SW480 (cell line): ENCODE data around the gene RNLS.

Experiments
- DNase-seq: peaks from one replicate; pipeline ENCODE4 v3.0.0-alpha.2; 2016; ENCODE audit warnings: low spot score

The RNLS gene

DNA sequence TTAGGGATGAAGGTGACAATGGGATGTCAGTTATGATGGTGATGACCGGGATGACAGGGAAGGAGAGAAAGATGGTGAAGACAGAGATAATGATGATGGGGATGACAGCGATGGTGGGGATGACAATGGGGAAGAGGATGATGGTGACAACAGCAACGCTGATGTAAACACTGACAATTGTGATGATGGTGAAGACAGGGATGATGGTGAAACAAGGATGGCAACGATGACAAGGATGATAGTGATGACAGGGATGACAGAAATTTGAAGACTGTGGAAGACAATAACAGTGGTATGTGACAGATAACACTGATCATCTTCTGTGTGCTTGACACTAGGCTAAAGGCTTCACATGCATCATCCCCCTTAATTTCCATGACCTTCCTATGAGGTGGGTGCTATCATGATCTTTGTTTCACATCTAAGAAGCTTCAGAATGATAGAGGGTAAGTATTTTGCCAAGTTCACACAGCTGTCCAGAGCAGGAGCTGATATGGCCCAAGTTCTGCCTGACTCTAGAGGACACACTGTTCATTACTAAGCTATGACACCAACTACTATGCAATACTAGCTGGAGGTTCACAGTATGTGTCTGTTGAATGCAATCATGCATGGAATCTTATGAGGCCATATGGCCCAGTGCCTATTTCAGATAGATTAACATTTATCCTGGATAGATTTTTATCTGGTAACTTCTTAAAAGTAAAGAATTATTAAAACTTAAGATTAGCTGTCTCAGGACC is 105.6 kb downstream of the RNLS start:
- no peak for DNase-seq

DNA sequence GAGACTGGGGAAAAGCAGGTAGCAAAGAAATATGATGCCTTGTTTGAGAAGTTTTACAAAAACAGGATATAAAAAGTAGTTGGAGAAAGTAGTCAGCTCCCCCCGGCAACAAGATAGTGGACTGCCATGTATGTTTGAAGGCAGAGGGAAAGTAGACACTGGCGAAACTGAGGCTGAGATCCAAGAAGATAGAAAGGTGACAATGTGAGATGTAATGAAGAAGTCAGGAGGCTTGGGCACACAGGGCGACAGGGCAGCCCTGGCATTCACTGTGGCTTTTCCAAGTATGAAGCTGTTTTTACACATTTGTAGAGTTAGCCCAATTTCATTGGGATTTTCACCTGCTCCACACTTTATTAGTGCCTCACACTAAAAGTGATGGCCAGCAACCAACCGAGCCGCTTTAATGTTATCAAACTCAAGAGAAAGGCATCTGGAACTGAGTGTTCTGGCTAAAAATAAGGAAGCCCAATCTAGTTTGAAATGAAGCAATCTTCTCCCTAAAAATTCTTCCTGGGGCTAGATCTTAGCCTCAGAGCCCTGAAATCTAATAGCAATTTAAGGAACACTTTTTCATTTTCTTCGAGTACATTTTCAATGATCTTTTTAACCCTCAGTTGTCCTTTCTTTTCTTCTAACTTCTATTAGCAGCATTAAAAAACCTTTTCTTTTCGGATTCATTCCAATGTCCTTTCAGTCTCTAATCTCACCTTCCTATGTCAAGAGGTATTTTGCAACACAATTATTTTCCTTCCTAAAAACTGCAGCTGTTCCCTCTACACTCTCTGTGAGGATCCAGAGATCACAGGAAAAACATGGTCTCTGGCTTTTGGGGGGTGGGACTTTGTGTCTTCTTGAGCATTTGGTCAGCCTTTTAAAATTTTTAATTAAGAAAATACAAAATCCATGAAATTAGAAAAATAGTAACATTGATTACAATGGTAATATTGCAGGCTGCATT is 108.0 kb downstream of the RNLS start:
- no peak for DNase-seq

DNA sequence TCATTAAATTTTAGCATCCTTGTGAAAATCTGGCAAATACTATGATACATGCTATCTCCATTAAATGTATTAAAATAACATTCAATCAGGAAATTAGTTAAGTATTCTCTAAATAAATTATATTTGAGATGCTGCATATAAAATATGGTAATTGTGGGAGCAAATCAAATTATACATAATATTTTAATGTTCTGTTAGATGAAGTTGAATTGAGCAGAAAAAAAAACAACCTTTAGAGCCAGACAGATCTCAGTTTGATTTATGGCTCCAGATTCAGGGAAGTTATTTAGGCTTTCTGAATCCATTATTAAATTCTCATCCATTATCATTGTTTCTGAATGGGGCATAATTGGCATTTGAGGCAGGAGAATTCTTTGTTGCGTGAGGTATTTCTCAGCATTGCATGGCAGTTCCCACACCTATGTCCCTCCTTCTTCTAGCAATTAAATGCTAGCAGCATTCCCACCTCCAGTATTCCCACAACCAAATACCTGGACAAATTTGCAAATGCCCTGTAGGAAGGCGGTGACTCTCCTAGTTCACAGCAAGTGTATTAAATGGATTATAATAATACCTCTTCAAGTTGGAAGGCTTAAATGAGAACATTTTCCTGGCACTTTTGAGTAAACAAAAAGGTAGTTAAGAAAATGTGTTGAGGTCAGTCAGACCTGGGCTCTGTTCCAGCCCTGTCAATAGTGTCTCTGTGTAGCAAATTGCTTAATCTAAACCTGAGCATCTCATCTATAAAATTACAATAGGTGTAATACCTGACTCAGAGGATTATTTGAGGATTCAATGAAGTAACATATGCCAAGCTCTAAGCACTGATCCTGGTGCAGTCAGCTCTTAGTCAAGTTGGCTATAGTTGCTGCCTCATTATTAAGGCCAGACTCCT is 108.9 kb downstream of the RNLS start:
- no peak for DNase-seq

DNA sequence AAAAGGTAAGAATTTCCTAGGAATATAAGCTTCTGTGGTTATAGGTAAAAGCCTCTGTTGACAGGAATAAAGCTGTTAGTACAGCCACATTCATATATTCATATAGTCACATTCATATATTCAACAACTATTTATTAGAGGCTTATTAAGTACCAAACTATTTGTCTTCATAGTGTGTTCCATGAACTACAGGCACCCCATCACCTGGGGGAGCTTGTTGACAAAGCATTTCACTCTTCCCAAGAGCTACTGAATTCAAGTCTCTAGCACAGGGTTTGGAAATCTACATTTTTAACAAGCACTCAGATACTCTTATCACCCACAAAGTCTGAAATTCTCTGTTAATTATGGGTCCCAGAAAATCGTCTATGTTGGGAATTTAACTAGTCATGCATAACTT is 110.6 kb downstream of the RNLS start:
- no peak for DNase-seq

DNA sequence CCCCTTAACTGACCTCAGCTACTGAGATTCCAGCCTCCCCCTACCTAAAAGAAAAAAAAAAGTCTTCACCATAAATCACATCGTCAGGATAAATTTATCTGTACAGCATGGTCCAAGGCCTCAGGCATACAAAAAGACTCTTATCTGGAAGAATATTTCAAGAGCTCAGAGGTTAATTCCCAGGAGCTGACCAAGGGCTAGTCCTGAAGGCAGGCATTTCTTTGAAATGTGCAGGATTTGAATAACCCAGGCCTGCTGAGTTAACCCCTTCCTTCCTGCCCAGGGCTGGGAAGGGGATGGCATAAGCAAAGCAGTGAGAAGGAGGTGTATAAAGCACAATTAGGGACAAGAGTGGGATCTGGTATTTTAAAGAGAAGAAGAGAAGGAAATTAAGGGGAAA is 111.2 kb downstream of the RNLS start:
- no peak for DNase-seq

DNA sequence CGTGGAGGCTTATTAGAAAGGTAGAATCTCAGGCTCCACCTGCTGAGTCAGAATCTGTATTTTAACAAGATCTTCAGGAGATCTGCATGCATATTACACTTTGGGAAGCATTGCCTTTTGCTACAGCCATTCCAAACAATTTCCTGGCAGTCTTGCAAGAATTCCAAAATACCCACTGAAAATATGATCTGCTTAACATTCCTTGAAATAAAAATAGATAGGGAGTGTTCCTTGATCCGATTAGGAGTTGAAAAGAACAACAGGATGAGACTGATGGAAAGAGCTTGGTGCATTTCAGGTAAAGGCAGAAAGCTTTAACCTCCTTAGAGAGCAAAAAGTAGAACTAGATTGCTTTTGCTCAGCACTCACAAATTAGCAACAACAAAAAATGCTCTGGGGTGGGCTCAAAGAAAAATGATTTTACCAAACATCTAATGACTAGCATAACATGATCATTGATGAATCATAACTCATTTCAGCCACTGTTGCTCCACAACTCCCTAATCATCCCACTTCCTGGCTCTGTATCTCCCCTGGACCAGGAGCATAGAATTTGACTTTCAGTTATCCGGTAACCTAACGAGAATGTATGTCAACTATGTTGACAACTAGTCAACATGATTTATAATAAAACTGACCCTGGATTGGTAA is 115.2 kb downstream of the RNLS start:
- no peak for DNase-seq

DNA sequence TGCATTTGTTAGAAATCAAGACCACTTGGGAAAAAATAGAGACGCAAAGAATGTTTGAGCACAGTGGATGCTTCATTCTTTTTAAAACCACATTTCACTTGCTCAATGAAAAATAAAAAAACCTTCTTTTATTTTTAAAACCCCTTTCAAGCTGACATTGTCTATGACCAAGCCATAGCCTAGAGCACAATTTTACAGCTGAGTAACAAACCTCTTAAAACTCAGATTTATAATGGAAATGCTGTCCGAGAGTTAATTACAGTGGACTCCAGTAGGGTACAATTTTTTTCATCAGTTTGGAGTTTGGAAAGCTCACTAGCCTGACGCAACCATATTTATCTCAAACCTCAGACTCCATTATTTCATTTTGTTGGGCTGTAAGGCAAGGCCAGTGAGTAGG is 116.3 kb downstream of the RNLS start:
- no peak for DNase-seq

DNA sequence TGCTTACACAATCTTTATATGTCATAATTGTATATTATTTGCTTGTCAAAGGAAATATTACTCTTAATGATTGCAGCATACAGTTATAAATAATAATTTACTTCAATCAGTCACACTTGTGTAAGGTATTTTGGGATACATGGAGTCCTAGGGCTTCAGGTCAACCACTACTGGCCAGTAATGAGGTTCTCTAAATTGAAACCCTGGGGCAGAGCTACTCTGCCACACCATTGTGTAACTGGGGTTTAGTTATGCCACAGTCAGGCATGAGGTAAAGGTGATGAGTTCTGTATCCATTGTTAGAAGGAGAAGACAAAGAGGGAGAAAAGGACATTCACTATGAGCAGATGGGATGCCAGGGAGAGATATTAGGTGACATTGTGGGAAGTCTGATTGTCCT is 117.4 kb downstream of the RNLS start:
- DNase-seq: no peak

DNA sequence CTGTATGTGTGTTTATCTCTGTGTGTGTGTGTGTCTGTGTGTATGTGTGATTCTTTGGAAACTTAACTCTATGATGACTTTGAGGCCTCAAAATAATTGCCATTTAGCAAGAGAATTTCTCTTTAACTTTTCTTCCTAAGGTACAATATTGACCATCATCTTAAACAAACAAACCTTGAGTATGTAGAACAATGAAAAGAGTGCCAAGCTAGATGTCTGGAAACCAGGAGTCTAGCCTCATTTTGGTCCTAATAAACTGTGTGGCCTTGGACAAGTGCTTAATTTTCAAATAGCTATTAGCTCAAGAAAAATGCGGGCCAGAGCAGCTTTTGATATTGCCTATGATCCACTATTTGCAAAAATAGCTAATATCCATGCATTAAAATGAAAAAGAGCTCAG is 119.3 kb downstream of the RNLS start:
- no peak for DNase-seq

DNA sequence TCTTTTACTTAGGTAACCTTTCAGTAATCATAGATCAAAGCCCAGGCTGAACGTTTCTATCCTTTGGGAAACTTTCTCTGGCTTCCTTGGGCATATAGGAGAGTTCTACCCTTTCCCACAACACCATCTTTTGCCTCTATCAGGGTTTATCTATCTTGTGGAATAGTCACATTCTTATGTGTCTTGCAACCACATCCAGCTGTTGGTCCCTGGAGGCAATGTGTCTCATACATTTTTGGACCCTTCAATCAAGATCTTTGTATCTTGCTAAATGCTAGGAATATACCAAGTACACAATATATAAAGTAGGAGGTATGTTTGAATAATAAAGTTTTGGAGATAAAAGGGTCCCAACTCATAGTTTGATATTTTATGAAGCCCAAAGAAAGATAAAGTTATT is 121.7 kb downstream of the RNLS start:
- DNase-seq: no peak

DNA sequence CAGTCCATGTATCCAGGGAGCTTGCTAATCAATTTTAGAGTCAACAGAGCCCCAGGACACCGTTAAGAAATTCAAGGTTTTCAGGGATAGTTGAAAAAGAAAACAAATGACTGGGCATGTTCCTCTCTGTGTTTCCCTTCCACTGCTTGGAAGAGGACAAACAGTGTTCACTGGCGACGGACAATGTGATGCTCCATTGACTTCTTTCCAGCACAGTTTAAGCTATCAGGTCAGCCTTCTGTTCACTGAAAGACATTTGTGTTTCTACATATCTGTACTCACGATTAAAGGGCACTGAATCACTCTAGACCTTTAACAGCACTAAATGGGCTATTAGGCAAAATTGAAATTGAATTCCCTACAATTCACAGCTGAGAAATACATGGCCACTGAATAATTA is 123.6 kb downstream of the RNLS start:
- DNase-seq: no peak

DNA sequence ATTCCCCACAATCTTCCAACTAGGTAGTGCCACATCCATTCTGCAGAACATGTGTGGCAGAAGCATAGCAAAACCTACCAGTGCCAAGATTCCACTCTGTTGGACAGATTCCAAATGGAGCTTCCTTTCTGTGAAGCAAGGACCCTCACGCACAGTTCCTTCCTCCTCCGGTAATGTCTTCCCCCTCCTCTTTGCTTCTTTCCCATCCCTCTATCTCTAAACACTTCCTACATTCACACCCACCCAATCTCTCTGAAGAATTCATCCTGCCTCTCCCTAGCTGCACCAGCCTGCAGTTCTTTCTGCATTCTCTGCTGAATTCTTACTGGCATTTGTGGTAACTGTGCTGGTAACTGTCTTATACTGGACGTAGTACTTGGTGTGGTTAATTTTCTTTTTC is 124.9 kb downstream of the RNLS start:
- DNase-seq: no peak

DNA sequence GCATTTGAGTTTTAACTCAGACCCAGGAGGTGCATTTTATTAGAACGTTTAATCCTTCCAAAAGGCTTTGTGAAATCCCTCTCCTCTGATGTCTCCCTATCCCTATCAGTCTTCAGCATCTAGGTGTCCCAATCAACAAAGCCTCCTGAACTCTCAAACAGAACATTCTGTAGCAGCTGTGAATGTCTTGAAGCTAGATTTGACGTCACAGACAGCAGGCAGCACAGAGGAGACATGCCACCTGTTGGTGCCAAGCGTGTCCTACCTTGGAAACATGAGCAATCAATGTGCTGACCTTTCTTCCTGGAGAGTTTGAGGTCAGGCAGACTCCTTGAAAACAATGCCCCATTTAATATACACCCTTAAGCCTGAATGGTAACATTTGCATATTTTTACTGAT is 125.5 kb downstream of the RNLS start:
- no peak for DNase-seq

DNA sequence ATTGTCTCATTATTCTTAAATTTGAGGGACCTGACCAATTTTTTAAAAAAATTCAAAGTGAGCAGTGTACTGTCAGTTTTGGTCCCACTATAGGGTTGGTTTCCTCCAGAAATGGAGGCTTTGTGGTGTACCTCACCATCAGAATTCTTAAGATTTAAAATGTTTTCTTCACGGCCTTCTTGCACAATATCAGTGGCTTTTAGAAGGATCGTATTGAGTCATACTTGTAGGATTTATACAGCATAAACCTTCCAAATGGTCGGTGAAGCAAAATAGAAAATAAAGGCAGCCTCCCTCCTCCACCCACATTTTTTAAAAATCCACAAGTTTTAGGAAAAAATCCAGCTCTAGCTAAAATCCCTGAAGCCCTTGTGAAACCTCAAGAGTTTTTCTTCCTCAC is 126.4 kb downstream of the RNLS start:
- no peak for DNase-seq

DNA sequence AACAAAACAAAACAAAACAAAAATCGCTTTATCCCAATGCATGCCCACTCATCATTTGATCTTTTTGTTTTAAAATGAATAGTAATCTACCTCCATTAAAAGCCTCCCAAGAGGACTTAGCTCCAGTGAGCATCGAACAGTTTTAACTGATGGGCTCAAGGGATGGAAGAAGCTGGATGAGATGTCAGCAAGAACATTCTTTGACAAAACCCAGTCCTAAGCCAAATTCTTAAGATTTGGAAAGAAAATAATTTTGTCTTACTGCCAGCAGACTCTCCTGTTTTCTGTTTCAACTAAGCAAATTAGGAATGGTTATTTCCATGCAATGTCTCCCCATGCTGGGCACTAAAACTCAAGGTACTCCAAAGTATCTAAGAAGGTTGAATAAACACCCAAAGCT is 127.3 kb downstream of the RNLS start:
- DNase-seq: no peak

DNA sequence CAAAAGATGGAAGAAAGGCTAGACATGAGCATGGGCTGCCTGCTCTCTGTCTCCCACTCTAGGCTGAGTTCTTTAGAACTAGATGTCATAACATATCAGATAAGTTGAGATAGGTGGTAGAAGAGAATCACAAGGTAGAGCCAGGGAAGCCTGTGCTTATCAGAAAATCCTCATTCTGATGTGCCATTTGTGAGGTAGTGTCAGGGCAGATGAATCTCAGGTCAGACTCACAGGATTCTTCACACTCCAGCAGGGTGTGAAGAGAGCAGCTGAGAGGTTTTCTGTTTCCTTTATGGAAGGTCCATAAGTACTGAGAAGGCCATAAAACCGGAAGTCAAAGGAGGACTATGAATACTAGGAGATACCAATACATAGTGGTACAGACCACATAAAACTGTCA is 132.9 kb downstream of the RNLS start:
- DNase-seq: no peak

DNA sequence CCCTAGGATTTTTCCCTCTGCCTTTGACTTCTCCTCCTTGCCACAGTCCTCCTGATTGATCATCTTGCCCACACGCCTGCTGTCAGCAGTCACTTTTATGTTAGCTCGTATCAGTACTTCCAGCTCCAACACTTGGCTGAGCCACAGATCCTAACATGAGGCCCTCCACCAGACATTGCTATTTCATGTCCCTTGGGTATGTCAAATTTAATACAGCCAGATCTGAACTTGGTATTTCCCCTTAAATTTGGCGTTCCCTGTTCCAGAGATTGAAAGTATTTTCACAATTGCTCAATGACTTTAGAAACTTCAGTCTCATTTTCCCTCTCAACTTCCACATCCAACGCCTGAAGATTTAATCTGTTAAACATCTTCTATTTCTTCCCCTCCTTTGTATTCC is 140.4 kb downstream of the RNLS start:
- DNase-seq: no peak

DNA sequence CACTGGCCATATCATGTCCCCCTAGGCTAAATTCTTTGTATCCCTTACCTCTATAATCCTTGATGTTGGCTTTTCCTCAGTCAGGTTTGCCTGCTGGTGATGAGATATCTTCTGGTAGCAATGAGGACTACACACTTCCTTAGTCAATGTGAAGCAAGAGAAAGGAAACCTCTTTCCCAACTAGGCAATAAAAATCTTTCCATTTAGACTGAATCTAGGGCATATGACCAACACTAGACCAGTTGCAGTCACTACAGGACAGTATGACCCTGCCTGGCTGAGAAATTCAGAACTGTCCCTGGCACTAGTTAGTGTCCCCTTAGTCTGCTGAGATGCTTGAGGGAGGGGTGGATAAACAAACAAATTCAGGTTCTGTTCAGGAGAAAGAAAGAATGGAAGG is 142.6 kb downstream of the RNLS start:
- no peak for DNase-seq

DNA sequence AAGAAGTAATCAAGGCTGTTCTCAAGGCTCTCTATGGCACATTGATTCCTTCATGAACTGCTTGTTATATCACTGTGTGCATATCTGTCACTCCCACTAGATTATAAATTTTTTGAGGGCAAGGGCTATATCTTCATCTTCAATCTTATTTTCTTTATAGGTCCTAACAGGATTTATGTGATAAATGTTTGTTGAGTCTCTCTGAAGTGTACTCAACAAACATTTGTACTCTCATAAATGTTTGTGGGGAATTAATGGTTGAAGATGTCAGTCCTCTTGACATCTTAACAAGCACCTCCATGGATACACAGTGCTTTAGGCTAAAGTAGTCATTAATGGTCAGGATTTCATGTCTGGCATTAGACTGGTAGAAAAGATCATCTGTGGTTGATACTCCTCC is 143.2 kb downstream of the RNLS start:
- no peak for DNase-seq

DNA sequence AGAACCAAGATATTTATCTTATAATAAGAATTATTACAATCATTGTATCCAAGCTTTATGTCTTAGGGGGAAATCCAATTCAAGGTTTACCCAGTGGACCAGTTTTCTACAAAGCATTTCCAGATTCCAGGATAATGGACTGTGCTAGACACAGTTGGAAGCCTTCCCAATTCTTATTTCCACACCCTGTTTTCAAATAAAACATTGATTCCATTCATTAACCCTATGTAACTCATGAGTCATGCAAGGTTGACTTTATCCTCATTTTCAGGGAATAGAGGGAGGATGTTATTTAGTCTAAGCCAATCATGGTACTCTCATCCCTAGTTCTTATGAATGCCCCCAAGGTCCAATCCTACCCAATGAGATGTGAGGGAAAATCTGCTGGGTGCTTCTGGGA is 145.7 kb downstream of the RNLS start:
- no peak for DNase-seq

DNA sequence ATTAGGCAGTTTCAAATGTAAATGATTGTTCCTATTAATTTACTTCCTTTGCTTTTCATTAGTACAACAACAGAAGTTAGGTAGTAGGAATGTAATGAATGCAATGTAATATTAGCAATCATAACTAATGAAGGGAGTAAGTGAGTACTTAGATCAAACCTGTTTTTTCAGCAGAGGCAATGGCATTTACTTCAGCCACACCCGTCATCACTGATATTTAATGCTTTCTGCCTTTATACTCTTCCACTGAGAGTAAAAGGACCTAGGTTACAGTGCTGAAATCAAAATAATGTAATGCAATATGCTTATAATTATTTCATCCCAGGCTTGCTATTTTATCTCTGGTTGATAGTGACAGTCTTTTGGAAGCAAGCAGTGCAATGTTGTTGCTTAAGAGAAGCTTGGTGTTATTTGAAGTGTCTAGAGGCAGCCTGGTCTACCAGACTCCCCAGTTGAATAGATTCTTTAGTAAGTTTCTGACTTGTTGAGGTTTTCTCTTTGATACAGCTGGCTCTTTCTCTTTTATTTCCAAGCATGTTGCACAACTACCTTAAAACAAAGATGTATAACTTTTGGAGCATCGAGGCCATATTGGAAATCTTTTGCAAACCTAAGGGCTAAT is 149.4 kb downstream of the RNLS start:
- DNase-seq: no peak

DNA sequence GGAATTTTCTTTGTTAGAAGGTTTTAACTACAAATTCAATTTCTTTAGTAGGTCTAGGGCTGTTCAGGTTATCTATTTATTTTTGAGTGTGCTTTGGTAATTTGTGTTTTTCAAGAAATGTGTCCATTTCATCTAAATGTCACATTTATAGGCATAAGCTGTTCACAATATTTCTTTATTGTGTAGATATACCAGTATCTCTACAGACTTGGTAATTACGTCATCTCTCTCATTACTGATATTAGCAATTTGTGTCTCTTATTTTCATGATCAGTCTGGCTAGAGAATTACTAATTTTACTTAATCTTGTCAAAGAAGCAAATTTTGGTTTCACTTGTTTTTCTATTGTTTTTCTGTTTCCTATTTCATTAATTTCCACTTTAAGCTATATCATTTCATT is 152.0 kb downstream of the RNLS start:
- no peak for DNase-seq
